ENCODE data around the gene GSDMA.
"Not testable (repeated sequence)": the region's sequence is repeated elsewhere in the genome, so short reads cannot be mapped to it uniquely, and the experiment has no call there.

The GSDMA gene

DNA sequence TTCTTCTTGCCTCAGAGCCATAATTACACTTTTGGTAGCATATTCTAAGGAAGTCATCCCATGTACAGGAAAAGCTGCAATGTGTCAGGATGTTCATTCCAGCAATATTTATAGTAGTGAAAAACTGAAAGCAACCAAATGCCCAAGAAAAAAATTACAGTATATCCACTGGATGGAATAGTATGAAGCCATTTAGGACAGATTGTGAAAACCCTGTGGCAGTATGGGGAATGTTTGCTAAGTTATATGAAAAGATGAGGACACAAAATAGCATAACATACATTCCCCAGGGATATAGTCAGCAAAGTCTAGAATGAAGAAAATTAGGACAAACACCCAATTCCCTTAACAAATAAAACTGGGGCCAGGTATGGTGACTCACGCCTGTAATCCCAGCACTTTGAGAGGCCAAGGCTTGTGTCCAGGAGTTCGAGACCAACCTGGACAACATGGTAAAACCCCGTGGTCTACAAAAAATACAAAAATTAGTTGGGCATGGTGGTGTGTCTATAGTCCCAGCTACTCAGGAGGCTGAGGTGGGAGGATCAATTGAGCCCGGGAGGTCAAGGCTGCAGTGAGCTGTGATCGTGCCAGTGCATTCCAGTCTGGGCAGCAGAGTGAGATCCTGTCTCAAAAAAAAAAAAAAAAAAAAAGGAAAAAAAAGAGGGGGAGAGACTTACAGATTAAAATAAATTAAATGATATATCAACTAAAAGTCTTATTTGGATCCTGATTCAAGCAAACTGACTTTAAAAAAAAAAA lies 33.0 kb upstream of the GSDMA start:
- no peak for DNase-seq (ENCODE audit: low read depth, low spot score)

DNA sequence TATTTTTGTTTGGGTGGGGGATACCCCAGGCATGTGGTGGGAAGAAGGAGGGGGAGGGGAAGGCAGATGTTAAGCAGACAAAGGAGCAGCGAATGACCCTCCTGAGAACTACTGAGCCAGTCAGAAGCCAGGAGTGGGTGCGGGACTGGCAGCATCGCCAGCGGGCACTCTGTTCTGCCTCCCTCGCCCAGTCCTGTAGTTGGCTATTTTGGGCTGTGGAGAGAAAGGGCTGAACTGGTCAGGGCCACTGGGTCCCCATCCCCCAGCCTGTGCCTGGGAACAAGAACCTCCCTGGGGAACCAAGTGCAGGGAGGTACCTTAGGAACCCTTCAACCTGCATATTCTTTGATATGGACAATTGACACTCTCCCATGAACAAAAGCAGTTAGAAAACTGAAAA lies 28.9 kb upstream of the GSDMA start:
- DNase-seq (ENCODE audit: low read depth, low spot score) = no peak

DNA sequence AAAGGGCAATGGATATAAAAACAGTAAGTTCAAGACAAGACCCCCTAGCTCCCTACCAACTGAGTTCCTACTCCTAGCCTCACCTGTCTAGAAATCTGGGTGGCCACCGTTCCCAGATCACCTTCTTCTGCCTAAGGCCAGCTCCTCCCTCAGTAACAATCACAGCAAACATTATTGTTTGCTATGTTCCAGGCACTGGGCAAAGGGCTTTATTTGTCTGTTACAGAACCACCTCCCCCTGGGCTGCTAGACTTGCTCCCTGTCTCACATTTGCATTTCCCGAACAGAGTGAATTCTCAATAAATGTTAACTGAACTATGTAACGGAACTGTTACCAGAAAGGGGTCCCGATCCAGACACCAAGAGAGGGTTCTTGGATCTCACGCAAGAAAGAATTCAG lies 28.5 kb upstream of the GSDMA start:
- DNase-seq (ENCODE audit: low read depth, low spot score) = no peak

DNA sequence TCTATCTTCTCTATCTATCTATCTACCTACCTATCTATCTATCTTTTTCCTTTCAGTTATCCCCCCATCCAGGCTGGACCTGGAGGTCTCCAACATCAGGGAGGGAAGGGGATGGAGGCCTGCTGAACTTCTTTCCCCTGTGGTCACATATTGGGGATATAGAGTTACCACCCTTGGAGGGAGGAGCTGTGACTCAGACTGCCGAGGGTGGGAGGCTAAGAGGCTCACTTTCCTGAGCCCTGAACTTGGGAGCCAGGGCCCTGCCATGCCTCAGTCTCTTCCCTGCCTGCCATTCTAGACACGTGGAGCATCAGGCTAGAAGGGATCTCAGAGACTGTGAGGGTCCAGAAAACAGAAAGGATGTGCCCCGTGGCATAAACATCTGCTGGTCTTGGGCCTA lies 26.9 kb upstream of the GSDMA start:
- no peak for DNase-seq (ENCODE audit: low read depth, low spot score)

DNA sequence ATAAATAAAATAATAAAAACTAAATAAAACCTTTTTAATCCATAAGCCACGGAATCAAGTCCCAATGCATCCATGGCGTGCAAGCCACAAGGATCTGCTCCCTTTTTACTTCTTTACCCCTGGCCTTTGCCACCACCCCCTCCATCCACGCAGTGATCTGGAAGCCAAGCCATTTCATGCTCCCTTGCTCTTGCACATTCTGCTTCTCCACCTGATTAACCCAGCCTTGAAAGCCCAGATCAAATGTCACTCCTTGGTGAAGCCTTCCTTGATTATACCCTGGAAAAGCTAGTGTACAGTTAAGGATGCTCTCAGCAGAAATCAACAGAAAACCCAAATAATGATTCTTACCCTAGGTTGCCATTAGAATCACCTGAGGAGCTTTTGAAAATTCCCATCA lies 25.4 kb upstream of the GSDMA start:
- DNase-seq (ENCODE audit: low read depth, low spot score) = no peak

DNA sequence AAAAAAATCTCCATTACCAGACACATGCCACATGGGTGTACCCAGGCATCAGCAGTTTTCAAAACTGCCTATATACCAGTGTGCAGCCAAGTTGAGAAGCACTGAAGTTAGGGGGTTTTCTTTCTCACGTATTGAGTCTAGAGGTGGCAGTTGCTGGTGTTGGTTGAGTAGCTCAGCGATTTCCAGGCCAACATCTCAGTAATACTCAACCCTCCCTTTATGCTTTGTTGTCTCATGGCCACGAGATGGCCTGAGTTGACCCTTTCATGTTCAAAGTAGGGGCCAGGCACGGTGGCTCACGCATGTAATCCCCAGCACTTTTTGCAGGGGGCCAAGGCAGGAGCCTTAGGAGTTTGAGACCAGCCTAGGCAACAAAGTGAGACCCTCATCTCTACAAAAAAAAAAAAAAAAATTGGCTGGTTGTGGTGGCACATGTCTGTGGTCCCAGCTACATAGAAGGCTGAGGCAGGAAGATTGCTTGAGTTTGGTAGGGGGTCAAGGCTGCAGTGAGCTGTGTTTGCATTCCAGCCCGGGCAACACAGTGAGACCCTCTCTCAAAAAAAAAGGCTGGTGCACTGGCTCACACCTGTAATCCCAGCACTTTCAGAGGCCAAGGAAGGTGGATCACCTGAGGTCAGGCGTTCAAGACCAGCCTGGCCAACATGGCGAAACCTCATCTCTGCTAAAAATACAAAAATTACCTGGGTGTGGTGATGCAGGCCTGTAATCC lies 24.5 kb upstream of the GSDMA start:
- DNase-seq (ENCODE audit: low read depth, low spot score) = no peak

DNA sequence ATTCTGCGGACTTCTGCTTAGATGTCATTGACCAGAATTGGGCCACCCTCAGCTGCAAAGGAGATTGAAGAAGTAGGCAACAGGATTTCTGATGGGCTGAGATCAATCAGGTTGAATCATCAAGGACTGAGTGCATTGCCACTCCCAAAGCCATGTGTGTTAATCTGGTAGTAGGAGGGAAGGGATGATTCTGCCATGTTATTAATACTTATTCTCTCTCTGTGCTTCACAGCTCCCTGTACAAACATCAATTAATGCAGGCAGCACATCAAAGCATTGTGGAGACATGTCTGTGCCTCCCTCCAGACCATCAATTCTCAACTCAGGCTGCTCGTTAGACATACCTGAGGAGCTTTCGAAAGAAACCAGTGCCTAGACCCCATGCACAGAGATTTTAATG lies 23.7 kb upstream of the GSDMA start:
- no peak for DNase-seq (ENCODE audit: low read depth, low spot score)

DNA sequence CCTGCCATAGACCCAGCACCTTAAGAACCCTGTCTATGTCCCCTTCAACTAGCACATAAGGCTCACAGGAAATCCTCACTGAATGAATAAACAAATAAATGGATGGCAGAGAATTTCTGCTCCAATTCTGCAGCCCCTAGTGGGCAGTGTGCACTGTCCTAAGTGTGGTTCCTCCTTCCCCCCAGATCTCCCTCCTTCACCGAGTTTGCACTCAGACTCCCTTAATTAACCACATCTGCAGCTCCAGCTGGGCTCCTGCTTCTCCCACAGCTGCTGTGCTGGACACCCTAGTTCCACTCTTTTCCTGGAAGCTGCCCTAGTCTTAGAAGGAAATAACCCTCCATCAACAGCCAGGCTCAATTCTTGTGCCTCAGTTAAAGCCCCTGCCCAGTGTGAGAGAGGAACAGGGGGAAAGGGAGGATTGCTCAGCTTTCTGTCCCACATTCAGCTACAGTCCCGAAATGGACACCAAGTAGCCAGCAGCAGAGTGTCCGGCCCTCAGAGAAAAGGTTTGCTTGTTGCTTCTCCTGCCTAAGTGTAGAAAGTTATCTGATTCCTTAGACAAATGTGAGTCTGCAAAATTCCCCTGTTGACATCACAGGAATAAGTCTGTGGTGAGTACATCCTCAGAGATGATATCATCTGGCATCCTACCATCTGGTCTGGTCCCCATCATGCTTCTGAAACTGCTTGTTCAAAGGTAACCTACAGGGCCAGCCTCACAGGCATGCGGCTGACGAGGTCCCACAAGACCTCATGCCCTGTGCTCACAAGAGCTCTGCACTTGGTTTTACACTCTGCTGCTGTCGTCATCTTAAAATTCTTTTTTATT lies 23.0 kb upstream of the GSDMA start:
- DNase-seq (ENCODE audit: low read depth, low spot score) = no peak

DNA sequence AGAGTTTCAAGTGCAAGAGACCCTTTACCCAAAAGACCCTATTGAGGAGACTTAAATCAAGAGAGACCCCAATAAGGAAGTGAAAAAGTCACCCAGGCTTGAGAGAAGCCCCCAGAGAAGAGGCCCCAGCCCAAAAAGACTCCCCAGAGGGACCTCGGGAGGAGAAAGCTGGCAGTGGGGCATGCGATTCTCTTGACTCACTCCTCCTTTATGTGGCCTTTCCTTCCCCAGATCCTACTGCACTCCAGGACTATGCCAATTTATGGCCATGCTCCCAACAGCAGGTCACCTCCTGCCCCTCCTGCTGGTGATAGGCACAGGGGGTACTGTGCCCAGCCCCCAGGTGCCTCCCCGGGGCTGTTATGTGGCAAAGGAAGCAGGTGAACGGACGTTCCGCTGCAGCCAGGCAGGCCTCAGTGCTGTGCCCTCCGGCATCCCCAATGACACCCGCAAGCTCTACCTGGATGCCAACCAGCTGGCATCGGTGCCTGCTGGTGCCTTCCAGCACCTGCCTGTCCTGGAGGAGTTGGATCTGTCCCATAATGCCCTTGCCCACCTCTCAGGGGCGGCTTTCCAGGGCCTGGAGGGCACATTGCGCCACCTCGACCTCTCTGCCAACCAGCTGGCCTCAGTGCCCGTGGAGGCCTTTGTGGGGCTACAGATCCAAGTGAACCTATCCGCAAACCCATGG lies 19.0 kb upstream of the GSDMA start:
- no peak for DNase-seq (ENCODE audit: low read depth, low spot score)

DNA sequence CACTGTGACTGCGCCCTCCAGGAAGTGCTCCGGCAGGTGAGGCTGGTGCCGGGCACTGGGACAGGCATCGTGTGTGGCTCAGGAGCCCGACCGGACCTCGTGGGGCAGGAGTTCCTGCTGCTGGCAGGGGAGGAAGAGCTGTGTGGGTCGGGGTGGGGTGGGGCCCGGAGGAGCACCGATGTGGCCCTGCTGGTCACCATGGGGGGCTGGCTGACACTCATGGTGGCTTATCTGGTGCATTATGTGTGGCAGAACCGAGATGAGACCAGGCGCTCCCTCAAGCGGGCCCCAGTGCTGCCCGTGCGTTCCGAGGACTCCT lies 18.5 kb upstream of the GSDMA start:
- DNase-seq (ENCODE audit: low read depth, low spot score) = no peak

DNA sequence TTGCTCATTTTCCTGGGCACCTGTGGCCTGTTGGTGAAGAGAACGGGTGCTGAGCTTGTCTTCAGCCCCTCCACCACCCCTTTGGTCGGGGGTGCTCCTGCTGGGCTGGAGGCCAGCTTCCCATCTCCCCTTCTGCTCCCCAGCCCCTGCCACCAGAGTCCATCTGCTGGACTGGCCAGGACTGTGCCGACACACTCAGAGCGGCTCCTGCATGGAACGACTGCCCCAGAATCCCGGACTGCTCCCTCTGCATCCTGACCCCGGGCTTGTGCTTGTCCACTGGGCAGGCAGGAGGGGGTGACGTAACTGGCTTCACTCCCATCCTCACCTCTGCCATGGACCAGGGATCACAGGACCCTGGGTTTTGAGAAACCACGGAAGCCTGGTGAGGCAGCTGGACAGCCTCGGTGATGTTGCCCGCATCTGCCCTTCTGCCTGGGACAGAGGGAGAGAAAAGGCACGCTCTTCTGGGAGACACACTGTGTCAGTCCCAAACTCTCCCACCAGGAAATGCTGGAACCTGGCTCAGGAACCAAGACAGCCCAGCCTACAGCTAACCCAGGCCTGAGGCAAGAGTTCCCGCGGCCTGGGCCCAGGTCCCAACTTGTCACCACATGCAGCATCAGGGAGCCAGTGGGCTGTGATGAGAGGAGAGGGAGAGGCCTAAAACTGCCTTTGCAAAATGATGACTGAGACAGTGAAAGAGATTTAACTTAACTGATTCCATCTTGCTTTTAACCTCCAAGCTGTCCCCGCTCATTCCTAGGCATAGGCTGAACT lies 16.1 kb upstream of the GSDMA start:
- DNase-seq (ENCODE audit: low read depth, low spot score) = no peak

DNA sequence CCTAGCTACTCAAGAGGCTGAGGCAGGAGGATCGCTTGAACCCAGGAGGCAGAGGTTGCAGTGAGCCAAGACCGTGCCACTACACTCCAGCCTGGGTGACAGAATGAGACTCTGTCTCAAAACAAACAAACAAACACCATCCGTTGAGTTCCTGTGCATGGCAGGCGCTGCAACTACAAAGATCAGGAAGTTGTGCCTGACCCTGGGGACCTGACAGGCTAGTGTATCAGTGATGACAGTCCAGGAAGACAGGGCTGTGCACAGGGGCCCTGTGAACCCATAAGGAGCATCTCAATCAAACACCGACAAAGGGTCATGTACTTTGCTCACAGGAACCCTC lies 14.3 kb upstream of the GSDMA start:
- not testable (repeated sequence) for DNase-seq (ENCODE audit: low read depth, low spot score)

DNA sequence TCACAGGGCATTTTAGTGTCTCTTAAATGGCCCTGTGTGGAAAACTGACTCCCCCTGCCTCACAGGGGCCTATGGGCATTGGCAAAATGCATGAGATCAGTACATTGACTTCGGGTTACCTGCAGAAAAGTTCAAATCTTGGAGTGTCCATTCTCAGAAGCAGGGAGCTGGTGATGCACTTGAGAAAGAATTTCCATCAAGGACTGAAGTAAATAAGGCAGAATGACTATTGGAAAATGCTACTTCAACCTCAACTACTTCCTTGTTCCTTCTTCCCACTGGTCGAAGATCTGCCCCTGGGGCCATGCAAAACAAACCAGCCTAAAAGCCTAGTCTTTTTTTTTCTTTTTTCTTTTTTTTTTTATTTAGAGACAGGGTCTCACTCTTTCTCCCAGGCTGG lies 13.8 kb upstream of the GSDMA start:
- DNase-seq (ENCODE audit: low read depth, low spot score) = no peak

DNA sequence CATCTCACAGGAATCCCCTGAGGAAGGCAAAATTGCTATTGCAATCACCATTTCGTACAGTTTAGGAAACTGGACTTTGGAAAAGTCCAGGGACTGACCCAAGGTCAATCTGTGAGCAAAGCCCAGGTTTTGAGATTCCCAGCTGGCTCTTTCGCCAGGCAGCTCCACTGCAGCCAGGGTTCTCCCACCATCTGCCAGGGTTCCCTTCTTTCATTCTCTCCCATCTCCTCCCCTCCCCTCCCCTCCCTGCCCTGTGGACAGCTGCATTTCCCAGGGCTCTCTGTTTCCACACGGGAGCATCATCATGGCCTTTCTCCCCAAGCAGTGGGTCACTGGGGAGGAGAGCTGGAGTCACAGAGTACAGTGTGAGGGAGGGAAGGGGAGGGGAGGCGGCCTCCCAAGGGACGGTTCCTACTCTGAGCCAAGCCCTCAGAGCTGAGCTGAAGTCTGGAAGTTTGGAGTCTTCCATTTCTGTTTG lies 11.9 kb upstream of the GSDMA start:
- no peak for DNase-seq (ENCODE audit: low read depth, low spot score)

DNA sequence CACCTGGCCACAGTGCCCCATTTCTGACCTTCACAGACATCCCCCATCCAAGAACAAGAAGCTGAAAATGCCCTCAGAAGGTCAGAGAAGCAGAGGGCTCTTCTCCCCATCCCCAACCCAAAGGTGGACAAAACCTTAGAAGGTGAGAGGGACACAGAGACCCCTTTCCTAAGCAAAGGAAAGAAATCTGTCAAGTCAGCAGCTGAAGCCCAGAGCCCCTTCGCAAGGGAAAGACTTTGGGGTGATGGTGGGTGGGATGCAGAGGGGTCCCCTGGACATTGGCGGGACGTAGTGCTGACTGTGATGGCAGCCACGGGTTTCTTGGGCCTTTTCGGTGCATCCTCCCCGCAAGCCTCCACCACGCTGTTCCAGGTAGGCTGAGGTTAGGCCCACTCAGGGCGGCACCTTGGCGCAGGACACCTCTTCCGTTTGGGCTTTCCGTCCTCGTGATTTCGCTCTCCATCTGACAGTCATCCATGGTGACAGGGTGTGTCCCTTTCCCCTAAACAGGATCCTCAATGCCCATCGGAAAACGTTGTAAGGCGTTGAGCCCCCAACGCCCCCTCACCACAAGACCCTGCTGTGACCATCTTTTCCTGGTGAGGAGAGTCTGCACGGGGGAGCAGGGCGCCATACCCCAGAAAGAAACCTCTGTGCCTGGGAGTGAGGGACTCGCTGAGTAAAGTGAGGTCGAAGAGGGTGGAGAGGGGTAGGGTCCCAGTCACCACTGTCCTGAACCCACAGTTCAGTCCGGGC lies 10.7 kb upstream of the GSDMA start:
- no peak for DNase-seq (ENCODE audit: low read depth, low spot score)

DNA sequence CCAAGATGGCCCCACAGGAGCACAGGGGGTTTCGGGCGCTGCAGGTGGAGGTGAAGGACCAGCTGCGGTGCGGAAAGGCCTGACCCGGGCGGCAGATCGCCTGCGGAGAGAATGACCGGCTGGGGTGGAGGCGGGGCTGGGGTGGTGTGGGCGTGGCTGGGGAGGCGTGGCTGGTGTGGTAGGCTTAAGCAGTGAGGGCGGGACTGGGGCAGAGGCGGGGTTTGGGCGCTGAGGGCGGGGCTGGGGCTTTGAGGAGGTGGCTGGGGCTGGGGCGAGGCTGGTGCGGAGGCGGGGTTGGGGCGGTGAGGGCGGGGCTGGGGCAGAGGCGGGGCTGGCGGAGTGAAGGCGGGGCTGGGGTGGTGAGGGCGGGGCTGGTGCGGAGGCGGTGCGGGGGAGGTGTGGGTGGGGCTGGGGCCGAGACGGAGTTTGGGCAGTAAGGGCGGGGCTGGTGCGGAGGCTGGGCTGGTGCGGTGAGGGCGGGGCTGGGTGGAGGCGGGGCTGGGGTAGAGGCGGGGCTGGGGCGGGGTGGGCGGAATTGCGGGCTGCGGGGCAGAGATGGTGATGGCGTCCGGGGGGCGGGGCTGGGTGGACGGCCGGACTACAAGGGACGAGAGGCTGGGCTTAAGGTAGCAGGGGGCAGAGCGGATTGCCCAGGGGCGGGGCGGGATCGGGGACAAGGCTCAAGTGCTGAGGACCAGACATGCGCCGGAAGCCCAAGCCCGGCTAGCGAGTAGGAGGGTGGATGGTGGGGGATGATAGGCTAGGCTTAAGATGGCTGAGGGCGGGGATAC lies 9.9 kb upstream of the GSDMA start:
- peak; percentile 87 for DNase-seq (ENCODE audit: low read depth, low spot score)

DNA sequence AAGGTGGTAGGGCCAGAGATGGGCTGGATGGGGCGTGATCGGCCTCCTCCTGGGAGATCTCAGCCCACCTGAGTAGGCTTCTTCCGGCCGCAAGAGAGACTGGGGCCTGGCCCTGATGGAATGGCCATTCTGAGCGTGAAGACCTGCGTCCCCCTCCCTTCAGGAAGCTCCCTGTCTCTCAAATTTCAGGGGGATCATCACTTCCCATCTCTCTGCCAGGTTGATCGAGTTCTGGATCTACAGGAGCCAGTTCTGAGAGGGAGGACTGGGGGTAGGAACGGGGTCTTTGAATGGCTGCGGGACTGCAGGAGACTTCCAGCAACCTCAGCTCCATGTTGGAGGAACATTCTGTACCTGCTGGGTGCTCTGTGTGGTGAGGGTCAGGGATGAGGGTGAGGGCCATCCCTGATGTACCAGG lies 9.3 kb upstream of the GSDMA start:
- DNase-seq (ENCODE audit: low read depth, low spot score) = no peak

DNA sequence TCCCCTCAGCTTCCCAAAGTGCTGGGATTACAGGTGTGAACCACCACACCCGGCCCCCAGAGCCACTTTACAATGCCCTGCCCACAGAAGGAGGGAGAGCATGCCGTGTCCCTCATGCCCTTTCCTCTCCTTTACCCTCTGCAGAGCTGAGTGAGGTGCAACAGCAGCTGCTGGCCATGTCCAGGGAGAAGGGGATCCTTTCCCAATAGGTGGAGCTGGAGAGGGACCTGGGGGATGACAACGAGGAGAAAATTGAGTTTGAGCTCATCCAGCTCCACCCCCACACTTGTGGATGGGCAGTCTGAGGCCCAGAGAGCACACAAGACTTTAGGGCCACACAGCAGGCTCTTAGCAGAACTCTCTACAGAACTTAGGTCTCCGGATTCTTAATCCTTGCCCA lies 7.9 kb upstream of the GSDMA start:
- DNase-seq (ENCODE audit: low read depth, low spot score) = no peak

DNA sequence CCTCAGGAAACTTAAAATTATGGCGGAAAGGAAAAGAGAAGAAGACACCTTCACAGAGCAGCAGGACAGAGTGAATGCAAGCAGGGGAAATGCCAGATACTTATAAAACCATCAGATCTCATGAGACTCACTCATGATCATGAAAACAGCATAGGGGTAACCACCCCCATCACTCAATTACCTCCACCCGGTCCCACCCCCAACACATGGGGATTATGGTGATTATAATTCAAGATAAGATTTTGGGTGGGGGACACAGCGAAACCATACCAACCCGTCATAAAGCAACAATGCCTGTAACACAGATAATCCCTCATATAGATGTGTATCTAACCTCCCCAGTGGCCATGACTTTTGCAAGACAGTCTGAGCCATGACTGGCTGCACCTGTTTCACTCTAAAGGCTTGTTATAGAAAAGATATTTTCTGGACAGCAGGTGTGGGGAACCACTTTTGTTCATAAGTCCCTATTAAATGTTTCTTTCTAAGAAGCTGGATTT lies 7.0 kb upstream of the GSDMA start:
- DNase-seq (ENCODE audit: low read depth, low spot score) = no peak
